ENCODE results near the gene SPDEF.

The SPDEF gene

DNA sequence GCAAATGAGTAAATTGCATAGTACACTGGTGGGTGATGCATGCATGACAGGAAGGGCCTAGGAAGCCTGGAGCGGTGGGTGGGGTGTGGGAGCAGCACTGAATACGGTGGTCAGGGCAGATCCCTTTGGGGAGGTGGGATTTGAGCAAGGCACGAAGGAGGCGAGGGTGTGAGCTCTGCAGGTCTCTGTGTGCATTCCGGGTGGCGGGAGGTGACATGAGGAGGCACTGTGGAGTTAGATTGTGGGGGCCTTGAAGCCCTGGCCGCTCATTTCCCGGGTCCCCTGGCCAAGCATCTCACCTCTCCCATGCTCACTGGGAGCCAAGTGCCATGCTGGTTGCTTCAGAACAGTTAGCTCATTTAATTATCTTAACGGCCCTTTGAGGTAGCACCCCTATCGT, 6.2 kb upstream of the SPDEF start:
- DNase-seq = no peak

DNA sequence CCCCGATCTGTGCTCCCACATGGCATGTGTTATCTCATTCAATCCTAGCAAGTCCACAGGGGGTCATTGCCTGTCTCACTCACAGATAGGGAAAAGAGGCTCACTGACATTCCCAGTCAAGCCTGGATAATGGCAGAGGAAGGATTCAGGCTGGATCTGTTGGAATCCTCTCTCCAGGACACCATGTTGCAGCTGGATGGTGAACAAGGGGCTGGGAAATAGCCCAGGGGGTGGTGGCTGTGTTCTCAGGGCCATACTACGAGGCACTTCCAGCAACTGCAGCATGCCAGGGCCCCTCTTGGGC, 5.0 kb upstream of the SPDEF start:
- no peak for DNase-seq

DNA sequence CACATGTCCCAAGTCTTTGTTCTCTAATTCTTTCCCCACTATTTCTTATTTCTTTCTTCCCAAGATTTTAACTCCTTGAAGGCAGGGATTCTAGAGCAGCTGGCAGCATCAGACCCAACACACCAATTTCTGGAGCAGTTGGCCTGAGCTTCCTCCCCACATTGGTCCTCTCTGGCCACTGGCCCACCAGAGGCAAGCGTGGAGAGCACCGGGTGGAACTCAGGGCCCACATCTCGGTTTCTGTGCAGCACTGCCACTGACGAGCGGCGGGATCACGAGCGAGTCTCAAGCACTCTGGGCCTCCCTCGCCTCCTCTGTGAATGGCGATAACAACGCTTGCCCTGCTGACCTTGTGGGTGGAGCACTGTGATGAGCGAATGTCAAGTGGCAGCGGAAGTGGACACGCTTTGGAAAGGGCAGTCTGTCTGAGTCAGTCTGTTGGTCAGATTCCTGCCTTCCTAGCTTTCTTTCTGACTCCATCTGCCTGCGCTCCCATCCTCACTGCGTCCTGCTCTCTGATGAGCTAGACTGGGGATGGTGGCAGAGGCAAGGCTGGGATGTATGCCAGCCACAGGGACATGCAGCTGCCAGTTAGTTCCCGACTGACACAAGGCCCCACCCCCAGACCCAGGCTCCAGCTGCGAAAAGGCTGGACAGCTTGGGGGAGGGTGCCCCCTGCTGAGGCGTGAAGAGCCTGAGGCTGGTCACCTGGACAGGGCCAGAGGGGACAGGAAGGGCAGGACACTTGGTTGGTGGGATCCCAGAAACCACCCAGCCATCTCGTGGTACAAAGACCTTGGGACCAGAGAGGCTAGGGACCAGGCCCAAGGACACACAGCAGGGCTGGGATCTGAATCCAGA, 4.5 kb upstream of the SPDEF start:
- DNase-seq = no peak

- DNase-seq = no peak
Observed at GRCh38 chr6:34559651-34560365, 3.7 kb upstream of the SPDEF start.

DNA sequence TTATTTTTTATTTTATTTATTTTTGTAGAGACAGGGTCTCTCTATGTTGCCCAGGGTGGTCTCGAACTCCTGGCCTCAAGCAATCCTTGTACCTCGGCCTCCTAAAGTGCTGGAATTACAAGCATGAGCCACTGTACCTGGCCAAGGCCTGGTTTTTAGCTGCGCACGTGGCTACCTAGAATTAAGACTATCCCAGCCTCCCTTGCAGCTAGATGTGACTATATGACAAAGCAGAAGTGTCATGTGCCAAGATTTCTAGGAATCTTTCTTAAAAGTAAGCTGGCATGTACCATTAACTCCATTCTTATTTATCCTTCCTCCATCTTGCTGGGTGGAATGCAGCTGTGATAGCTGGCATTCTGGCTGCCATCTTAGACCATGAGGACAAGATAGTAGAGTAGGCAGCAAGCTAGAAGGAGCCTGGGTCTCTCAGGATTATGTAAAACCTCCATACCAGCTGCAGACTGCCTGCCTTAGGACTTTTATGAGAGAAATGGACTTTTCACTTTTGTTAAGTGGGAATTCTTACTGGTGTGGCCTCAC, 2.1 kb upstream of the SPDEF start:
- DNase-seq = no peak

DNA sequence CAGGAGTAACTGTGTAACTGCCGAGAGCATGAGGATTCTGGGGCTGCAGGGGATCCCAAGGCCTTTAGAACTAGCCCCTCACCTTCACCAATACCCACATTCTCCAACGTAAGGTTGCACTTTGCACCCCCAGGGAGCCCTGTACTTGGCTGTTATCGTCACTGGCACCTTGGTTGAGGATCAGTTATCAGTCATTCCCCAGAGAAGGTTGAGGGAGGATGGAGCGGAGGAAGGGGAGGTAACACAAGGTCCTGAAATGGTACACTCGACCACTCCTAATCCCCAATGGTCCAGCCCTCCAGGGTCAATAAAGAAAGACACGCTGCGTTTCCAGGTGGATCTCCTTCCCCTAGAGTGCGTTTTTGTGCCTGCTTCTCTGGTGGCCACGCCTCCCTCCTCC, 1.1 kb upstream of the SPDEF start:
- no peak for DNase-seq

- DNase-seq = no peak
Observed at GRCh38 chr6:34556493-34556892, 364 bp upstream of the SPDEF start.

GRCh38 chr6:34555328-34555727, 801 bp downstream of the SPDEF start:
- DNase-seq = no peak

GRCh38 chr6:34555007-34555322, 1.2 kb downstream of the SPDEF start:
- no peak for DNase-seq

GRCh38 chr6:34554291-34555006, 1.7 kb downstream of the SPDEF start:
- no peak for DNase-seq

DNA sequence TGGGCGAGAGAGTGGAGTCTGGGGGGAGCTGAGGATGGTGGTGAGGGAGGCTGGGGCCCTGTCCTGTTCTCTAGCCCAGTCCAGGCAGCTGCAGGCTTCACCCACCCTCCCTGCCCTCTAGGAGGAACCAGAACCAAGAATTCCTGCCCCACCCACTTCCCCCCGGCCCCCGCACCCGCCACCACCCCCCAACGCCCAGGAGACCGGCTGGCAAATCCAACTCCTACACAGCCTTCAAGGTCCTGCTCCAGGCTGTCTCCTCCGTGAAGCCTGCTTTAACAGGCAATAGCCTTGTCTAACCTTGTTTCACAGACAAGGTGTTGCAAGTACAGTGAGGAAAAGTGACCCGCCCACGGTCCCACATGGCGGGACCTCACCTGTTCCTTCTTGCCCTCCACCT, 2.4 kb downstream of the SPDEF start:
- no peak for DNase-seq

DNA sequence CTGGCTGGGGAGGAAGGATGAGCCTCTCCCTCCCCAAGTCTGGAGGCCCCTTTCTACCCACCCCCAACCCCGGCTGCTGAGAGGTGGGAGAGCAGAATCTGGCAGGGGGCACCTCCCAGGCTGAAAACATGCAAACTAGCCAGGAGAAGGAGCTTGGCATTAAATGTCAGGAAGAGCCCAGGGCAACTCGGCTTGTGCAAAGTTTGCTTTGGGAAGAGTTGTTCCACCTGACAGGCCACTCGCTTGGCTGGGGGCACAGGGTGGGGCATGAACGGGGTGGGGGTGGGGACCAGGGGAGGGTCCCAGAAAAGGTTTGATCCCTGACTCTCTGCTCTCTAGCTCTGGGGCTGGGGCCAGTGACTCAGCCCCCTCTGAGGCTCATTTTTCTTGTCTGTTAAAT, 3.0 kb downstream of the SPDEF start:
- DNase-seq = no peak

- no peak for DNase-seq
Observed at GRCh38 chr6:34552620-34553019, 3.5 kb downstream of the SPDEF start.

DNA sequence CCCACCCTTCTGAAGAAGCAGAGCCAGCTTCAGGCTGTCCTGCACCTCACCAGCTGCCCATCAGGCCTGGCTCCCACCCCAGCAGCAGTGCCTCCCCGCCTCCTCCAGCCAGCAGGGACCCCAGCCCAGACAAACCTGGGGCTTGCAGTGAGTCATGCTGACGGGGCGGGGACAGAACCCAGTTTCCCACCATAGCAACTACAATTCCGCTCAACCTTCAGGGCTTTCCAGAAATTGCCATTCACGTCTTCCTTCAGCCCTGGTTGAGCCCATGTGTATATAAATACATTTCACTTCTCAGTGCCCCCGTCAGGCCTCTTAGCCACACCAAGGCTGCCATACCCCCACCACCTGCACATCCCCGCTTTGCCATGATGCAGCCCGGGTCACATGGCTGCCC, 4.4 kb downstream of the SPDEF start:
- DNase-seq = no peak

DNA sequence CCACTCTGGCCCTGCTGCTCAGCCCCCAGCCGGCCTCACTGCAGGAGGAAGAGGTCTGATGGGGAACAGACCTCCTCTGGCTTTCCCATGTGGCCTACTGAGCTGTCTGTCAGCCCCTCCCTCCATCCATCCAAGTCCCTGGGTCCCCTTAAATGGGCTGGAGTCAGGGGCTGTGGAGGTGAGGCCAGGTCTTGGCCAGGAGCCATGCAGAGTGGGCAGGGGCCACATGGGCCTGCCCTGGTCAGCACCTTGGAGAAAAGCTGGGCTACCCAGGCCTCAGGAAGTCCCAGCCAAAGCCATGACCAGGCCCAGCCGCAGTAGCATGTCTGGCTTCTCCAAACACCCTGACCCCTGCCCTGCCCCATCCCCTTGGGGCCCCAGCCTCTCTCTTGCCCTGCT, 6.3 kb downstream of the SPDEF start:
- no peak for DNase-seq

GRCh38 chr6:34549026-34549803, 6.9 kb downstream of the SPDEF start:
- DNase-seq = no peak

GRCh38 chr6:34547701-34548644, 8.2 kb downstream of the SPDEF start:
- no peak for DNase-seq

GRCh38 chr6:34546551-34547321, 9.4 kb downstream of the SPDEF start:
- DNase-seq = no peak

DNA sequence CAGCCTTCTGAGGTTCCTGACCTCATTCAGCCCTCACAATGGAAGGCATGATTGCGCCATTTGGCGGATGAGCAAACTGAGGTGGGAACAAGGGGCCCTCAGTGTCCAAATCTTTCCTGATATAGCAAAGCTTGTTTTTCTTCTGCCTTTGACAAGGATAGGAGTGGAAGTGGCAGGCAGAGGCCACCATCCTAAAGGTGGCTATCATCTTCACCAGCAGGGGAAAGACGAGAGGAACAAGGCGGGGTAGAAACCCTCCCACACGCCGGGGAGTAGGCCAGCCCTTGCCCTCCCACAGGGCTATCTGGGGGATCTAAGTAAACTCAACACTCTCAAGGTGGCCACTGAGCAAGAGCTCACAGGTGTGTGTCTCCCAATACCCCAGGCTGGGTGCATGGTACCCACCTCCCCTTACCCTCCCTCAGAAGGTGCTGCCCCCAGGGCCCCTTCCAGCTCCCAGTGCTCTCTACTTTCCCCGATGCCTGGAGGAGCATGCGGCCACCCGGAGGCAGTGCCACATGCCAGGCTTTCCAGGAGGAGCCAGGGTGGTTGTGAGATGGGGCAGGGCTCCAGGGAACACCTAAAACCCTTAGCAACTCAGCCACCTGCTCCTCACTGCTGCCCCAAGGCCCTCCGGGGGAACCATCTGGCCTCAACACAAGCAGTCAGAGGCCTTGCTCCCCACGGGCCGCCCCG, 11.2 kb downstream of the SPDEF start:
- no peak for DNase-seq

DNA sequence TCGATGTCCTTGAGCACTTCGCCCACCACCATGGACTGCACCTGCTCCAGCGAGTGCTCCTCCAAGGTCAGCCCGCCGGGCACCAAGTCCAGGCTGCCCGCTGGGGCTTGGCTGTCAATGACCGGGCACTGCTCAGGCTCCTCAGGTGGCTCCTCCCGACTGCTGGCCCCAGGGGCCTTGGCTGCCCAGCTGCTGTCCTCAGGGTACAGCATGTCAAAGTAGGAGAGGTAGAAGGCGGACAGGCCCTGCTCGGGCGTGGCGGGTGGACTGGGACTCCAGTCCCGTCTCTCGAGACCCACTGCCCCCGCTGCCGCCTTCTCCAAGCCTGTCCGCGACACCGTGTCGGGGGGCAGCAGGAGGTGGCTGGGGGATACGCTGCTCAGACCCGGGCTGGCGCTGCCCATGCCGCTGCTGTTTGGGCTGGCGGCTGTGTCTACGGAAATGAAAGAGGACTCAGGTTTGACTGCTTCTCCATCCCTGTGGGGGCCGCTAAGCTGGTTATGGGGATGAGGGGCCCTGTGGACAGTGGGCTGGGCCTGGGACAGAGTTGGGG, 12.0 kb downstream of the SPDEF start:
- no peak for DNase-seq

Data from stimulated activated CD4-positive, alpha-beta T cell treated with anti-CD3 and anti-CD28 coated beads, Interleukin-1b, Interleukin-23, amount 100 ng/mL, for 48 hours (primary cell).